Epithelial cell of proximal tubule (primary cell): ENCODE data around the gene NCKAP5. TPM values are rescaled to one million over a fixed set of nuclear protein-coding genes. Genes with fewer than 3 reads are reported as not detected.
"Not testable (repeated sequence)": the region's sequence is repeated elsewhere in the genome, so short reads cannot be mapped to it uniquely, and the experiment has no call there.

Experiments
- DNase-seq: peaks from one replicate; pipeline ENCODE4 v3.0.0-alpha.2; 2011; ENCODE audit warnings: low read depth
- H3K4me3 ChIP-seq: 2 replicates; pipeline ENCODE4 v1.5.1; 2011; ENCODE audit warnings: low read depth, mild to moderate bottlenecking, low read length
- CTCF ChIP-seq: conservative IDR thresholded peaks from 2 replicates; pipeline ENCODE4 v1.5.1; 2012; ENCODE audit warnings: low read depth, mild to moderate bottlenecking, low read length
- total RNA-seq: library from RNA; depleted of rRNA; stranded (reverse); fragments of >200 nt; gene quantifications from 2 replicates; pipeline ENCODE4 v1.2.3, GENCODE V29; 2015

The NCKAP5 gene
- total RNA-seq, 1 donor from 2014 or later, result 0.69 TPM

- no peak for TF ChIP-seq CTCF
- DNase-seq, result no peak
- H3K4me3 ChIP-seq, result no peak overlapping the region
Measured at GRCh38 chr2:133525090-133525489, 43.2 kb downstream of the NCKAP5 start.

- TF ChIP-seq CTCF, result no peak
- no peak for DNase-seq
- H3K4me3 ChIP-seq, result no peak overlapping the region
Measured at GRCh38 chr2:133523406-133523805, 44.9 kb downstream of the NCKAP5 start.

- no peak overlapping the region for H3K4me3 ChIP-seq
- no peak for DNase-seq
- TF ChIP-seq CTCF, result no peak
Measured at GRCh38 chr2:133522204-133522603, 46.1 kb downstream of the NCKAP5 start.

GRCh38 chr2:133521146-133521745, 47.0 kb downstream of the NCKAP5 start:
- no peak overlapping the region for H3K4me3 ChIP-seq
- no peak for DNase-seq
- TF ChIP-seq CTCF, result no peak

GRCh38 chr2:133519677-133520076, 48.6 kb downstream of the NCKAP5 start:
- DNase-seq, result not testable (repeated sequence)
- peak; percentile 36 for TF ChIP-seq CTCF

GRCh38 chr2:133518700-133519344, 49.4 kb downstream of the NCKAP5 start:
- no peak overlapping the region for H3K4me3 ChIP-seq
- DNase-seq, result no peak
- no peak for TF ChIP-seq CTCF

More at GRCh38 chr2:133519677-133520076, 48.6 kb downstream of the NCKAP5 start:
- H3K4me3 ChIP-seq, result not testable (repeated sequence)

GRCh38 chr2:133517876-133518275, 50.4 kb downstream of the NCKAP5 start:
- TF ChIP-seq CTCF, result no peak
- no peak overlapping the region for H3K4me3 ChIP-seq
- no peak for DNase-seq
